H1 (cell line): ENCODE measurements around the gene WWP2. TPM values are rescaled to one million over a fixed set of nuclear protein-coding genes. Genes with fewer than 3 reads are reported as not detected.

Source experiments
- CTCF ChIA-PET: fragments of 300-600 bp; sonication (Branson Sonifier 250); formaldehyde crosslinking; loops from one replicate; lab custom pipeline; 2021; ENCODE audit not compliant: partially characterized antibody; lab: Charles Lee
- POLR2A ChIA-PET: fragments of 300-600 bp; sonication (Branson Sonifier 250); formaldehyde crosslinking; loops from one replicate; lab custom pipeline; 2021; ENCODE audit warnings: inconsistent platforms; ENCODE audit not compliant: partially characterized antibody; lab: Charles Lee
- DNase-seq, 2 experiments: peaks; one replicate each; pipeline versions ENCODE4 v3.0.0 to v3.0.0-alpha.2; 2010 to 2022; ENCODE audit warnings: low spot score in 2 of 2, low read depth in 1 of 2, mixed read lengths in 1 of 2
- FAIRE-seq: peaks from 2 replicates; lab custom pipeline; 2011; peaks lifted over from hg19 to GRCh38; lab: Jason Lieb, UNC
- H2AFZ ChIP-seq: 2 replicates; pipeline ENCODE4 v1.8.1; 2012; ENCODE audit warnings: low read length, inconsistent platforms
- H2AK5ac ChIP-seq: 2 replicates; pipeline ENCODE4 v1.6.1; 2013; ENCODE audit warnings: low read depth, low read length
- H2BK120ac ChIP-seq: replicated peaks from 2 replicates; pipeline ENCODE3; 2013; ENCODE audit warnings: low read depth, low read length, inconsistent platforms
- H2BK12ac ChIP-seq: 2 replicates; pipeline ENCODE4 v1.6.1; 2013; ENCODE audit warnings: low read depth, low read length
- H2BK15ac ChIP-seq: 2 replicates; pipeline ENCODE4 v1.6.1; 2013; ENCODE audit warnings: low read length
- H2BK20ac ChIP-seq: 2 replicates; pipeline ENCODE4 v1.6.1; 2013; ENCODE audit warnings: low read length
- H2BK5ac ChIP-seq: 2 replicates; pipeline ENCODE4 v1.6.1; 2013; ENCODE audit warnings: low read depth, low read length
- H3K14ac ChIP-seq: 2 replicates; pipeline ENCODE4 v1.6.1; 2013; ENCODE audit warnings: inconsistent platforms; ENCODE audit not compliant: insufficient read length
- H3K18ac ChIP-seq: 2 replicates; pipeline ENCODE4 v1.6.1; 2013; ENCODE audit warnings: low read length; ENCODE audit errors: extremely low read depth
- H3K23ac ChIP-seq: 2 replicates; pipeline ENCODE4 v1.6.1; 2013; ENCODE audit warnings: inconsistent platforms; ENCODE audit not compliant: insufficient read length
- H3K23me2 ChIP-seq: 2 replicates; pipeline ENCODE4 v1.6.1; 2013; ENCODE audit warnings: low read depth, low read length
- H3K27ac ChIP-seq: 2 replicates; pipeline ENCODE4 v1.6.1; 2011; ENCODE audit warnings: low read depth, low read length, inconsistent platforms
- H3K27me3 ChIP-seq, 4 experiments: replicated peaks in 1 of 4; 1 replicate in 1 of 4; 2 replicates in 3 of 4; pipeline versions ENCODE4 v1.6.1 to v1.8.1; 2011 to 2013; ENCODE audit warnings: low read length in 3 of 4, mild to moderate bottlenecking in 3 of 4, inconsistent platforms in 2 of 4, mixed read lengths in 2 of 4, moderate library complexity in 1 of 4; ENCODE audit not compliant: control insufficient read depth in 3 of 4, insufficient read depth in 3 of 4; ENCODE audit errors: extremely low read depth in 1 of 4
- H3K36me3 ChIP-seq, 4 experiments: 2 replicates each; pipeline versions ENCODE4 v1.6.1 to v1.8.1; 2011 to 2013; ENCODE audit warnings: mild to moderate bottlenecking in 4 of 4, low read length in 3 of 4, moderate library complexity in 2 of 4, control low read depth in 1 of 4, inconsistent platforms in 1 of 4; ENCODE audit not compliant: insufficient read depth in 4 of 4, control insufficient read depth in 2 of 4
- H3K4ac ChIP-seq: replicated peaks from 2 replicates; pipeline ENCODE3; 2013; ENCODE audit warnings: low read length, low read depth, mixed read lengths, inconsistent platforms; ENCODE audit not compliant: insufficient read length
- H3K4me1 ChIP-seq, 4 experiments: replicated peaks in 1 of 4; 1 replicate in 1 of 4; 2 replicates in 3 of 4; pipeline versions ENCODE4 v1.6.1 to v1.8.1; 2011 to 2013; ENCODE audit warnings: low read length in 3 of 4, inconsistent platforms in 2 of 4, mixed read lengths in 1 of 4; ENCODE audit not compliant: insufficient read depth in 4 of 4, control insufficient read depth in 3 of 4
- H3K4me2 ChIP-seq, 2 experiments: 2 replicates each; pipeline versions ENCODE4 v1.6.1 to v1.8.1; 2011 to 2013; ENCODE audit warnings: low read depth in 2 of 2, low read length in 2 of 2, control low read depth in 1 of 2, inconsistent platforms in 1 of 2, mild to moderate bottlenecking in 1 of 2; ENCODE audit not compliant: insufficient read depth in 1 of 2
- H3K4me3 ChIP-seq, 4 experiments: fragments of 200-600, 300-600 bp in 1 of 4; sonication (generic), shearing (Covaris generic), sonication (Bioruptor Twin) in 1 of 4; 2 replicates each; pipeline versions ENCODE4 v1.5.1 to v1.8.1; 2011 to 2016; ENCODE audit warnings: low read length in 4 of 4, low read depth in 3 of 4, control low read depth in 2 of 4, inconsistent platforms in 2 of 4, mild to moderate bottlenecking in 2 of 4, mixed read lengths in 1 of 4, moderate library complexity in 1 of 4; ENCODE audit not compliant: insufficient read depth in 2 of 4; ENCODE audit errors: extremely low read depth in 1 of 4
- H3K56ac ChIP-seq: replicated peaks from 2 replicates; pipeline ENCODE3; 2013; ENCODE audit warnings: low read depth, mild to moderate bottlenecking, mixed read lengths, low read length, inconsistent platforms; ENCODE audit not compliant: insufficient read length
- H3K79me1 ChIP-seq: 2 replicates; pipeline ENCODE4 v1.6.1; 2013; ENCODE audit warnings: low read depth, low read length, control low read depth
- H3K79me2 ChIP-seq, 2 experiments: 2 replicates each; pipeline versions ENCODE4 v1.6.1 to v1.8.1; 2012 to 2013; ENCODE audit warnings: low read length in 2 of 2, mild to moderate bottlenecking in 2 of 2, inconsistent platforms in 1 of 2; ENCODE audit not compliant: insufficient read depth in 2 of 2, control insufficient read depth in 1 of 2
- H3K9ac ChIP-seq, 4 experiments: replicated peaks in 1 of 4; 1 replicate in 1 of 4; 2 replicates in 3 of 4; pipeline versions ENCODE4 v1.6.1 to v1.8.1; 2011 to 2013; ENCODE audit warnings: low read depth in 3 of 4, low read length in 3 of 4, control low read depth in 2 of 4, mild to moderate bottlenecking in 2 of 4, moderate library complexity in 2 of 4, inconsistent platforms in 1 of 4; ENCODE audit errors: extremely low read depth in 1 of 4
- H3K9me3 ChIP-seq, 2 experiments: 2 replicates each; pipeline versions ENCODE4 v1.6.1 to v1.8.1; 2012 to 2013; ENCODE audit warnings: mild to moderate bottlenecking in 2 of 2, moderate library complexity in 2 of 2, control low read depth in 1 of 2, inconsistent platforms in 1 of 2, low read depth in 1 of 2, low read length in 1 of 2, mixed read lengths in 1 of 2; ENCODE audit not compliant: insufficient read depth in 2 of 2
- H4K20me1 ChIP-seq, 2 experiments: replicated peaks in 1 of 2; 2 replicates each; pipeline versions ENCODE3 to v1.8.1; 2011 to 2013; ENCODE audit warnings: inconsistent platforms in 2 of 2, low read length in 2 of 2, mild to moderate bottlenecking in 1 of 2; ENCODE audit not compliant: insufficient read depth in 2 of 2, control insufficient read depth in 1 of 2
- H4K5ac ChIP-seq: 2 replicates; pipeline ENCODE4 v1.6.1; 2013; ENCODE audit warnings: low read length, low read depth, mixed read lengths, inconsistent platforms; ENCODE audit not compliant: insufficient read length
- H4K8ac ChIP-seq: 2 replicates; pipeline ENCODE4 v1.8.0; 2013; ENCODE audit warnings: mild to moderate bottlenecking, moderate library complexity, low read length, inconsistent platforms; ENCODE audit not compliant: insufficient read depth; ENCODE audit errors: extremely low read depth
- H4K91ac ChIP-seq: replicated peaks from 2 replicates; pipeline ENCODE3; 2013; ENCODE audit warnings: low read length, mixed read lengths, inconsistent platforms; ENCODE audit not compliant: insufficient read length
- CTCF ChIP-seq, 3 experiments: IDR thresholded peaks; 1 replicate in 2 of 3; 2 replicates in 1 of 3; pipeline versions ENCODE4 v1.5.1 to v1.6.1; 2011; ENCODE audit warnings: low read length in 3 of 3, mild to moderate bottlenecking in 3 of 3, inconsistent platforms in 2 of 3, low read depth in 1 of 3, moderate library complexity in 1 of 3; ENCODE audit not compliant: insufficient read depth in 1 of 3; ENCODE audit errors: control extremely low read depth in 1 of 3
- EZH2 ChIP-seq: fragments of 200-600 bp; sonication (generic); IDR thresholded peaks from 2 replicates; pipeline ENCODE4 v1.7.1; 2012; ENCODE audit warnings: low read depth, mild to moderate bottlenecking, moderate library complexity, low read length, inconsistent platforms; ENCODE audit not compliant: severe bottlenecking
- HDAC2 ChIP-seq, 2 experiments: fragments of 300-600 bp in 1 of 2; sonication (generic) in 1 of 2; IDR thresholded peaks; 2 replicates each; pipeline ENCODE4 v1.6.1; 2011 to 2012; ENCODE audit warnings: low read depth in 2 of 2, low read length in 2 of 2, mild to moderate bottlenecking in 2 of 2, moderate library complexity in 2 of 2, borderline replicate concordance in 1 of 2, inconsistent platforms in 1 of 2
- NANOG ChIP-seq: IDR thresholded peaks from 2 replicates; pipeline ENCODE4 v1.6.1; 2011; ENCODE audit warnings: low read length, low read depth, mild to moderate bottlenecking, inconsistent platforms; ENCODE audit not compliant: insufficient read depth, poor library complexity, severe bottlenecking
- PHF8 ChIP-seq: fragments of 200-600 bp; sonication (generic); conservative IDR thresholded peaks from 2 replicates; pipeline ENCODE4 v1.7.1; 2012; ENCODE audit warnings: low read depth, mild to moderate bottlenecking, inconsistent platforms, low read length, moderate library complexity
- SIRT6 ChIP-seq: IDR thresholded peaks from one replicate; pipeline ENCODE4 v1.7.1; 2012; ENCODE audit warnings: low read length, inconsistent platforms
- SP1 ChIP-seq: IDR thresholded peaks from 2 replicates; pipeline ENCODE4 v1.6.1; 2011; ENCODE audit warnings: low read depth, low read length
- TAF7 ChIP-seq: optimal IDR thresholded peaks from 2 replicates; pipeline ENCODE3; 2011; ENCODE audit warnings: low read depth, mild to moderate bottlenecking, inconsistent platforms, low read length, moderate library complexity, borderline replicate concordance
- YY1 ChIP-seq: IDR thresholded peaks from 2 replicates; pipeline ENCODE4 v1.6.1; 2011; ENCODE audit warnings: low read depth, mild to moderate bottlenecking, low read length
- WGBS, 2 experiments: shearing (Covaris generic) in 1 of 2; methylation state at CpG; one replicate each; pipeline versions ENCODE4 v1.1.6 to v1.1.7; 2013 to 2015; ENCODE audit warnings: low lambda C conversion rate in 2 of 2, mixed read lengths in 2 of 2, inconsistent platforms in 1 of 2, low coverage in 1 of 2, missing lambda C conversion rate in 1 of 2; ENCODE audit not compliant: insufficient replicate concordance in 2 of 2, insufficient coverage in 1 of 2, insufficient read length in 1 of 2; ENCODE audit errors: extremely low coverage in 1 of 2, missing lambda C conversion rate in 1 of 2; 5-methylcytosine and 5-hydroxymethylcytosine counted together
- polyA plus RNA-seq, 7 experiments: library from polyadenylated mRNA; depleted of rRNA in 3 of 7; stranded (reverse) in 5 of 7; unstranded in 2 of 7; fragments of >200 nt in 5 of 7; fragments of 200-250 nt in 2 of 7; gene quantifications; 1 replicate in 5 of 7; 2 replicates in 1 of 7; 4 replicates in 1 of 7; pipeline versions ENCODE4 v1.2.1 to v1.2.3, GENCODE V29; 2011 to 2013; ENCODE audit warnings: missing spikeins in 2 of 7, mixed read lengths in 2 of 7
- total RNA-seq: library from RNA; stranded (reverse); fragmentation: NEBNext Ultra II Directional; extraction: Animal tissue kit (Norgen Biotek cat#: 25700); gene quantifications from 2 replicates; pipeline ENCODE4 v1.2.1, GENCODE V29; 2021
- TF ChIP-seq, protein P1 (sequence below): IDR thresholded peaks from 2 replicates; pipeline ENCODE4 v1.6.1; 2011; ENCODE audit warnings: low read depth, mild to moderate bottlenecking, low read length; ENCODE audit not compliant: insufficient read depth

Gene WWP2
- total and polyA plus RNA-seq, 2 of the 8 experiments (the other 6 are each of a cell fraction or from before 2014, with no cell fraction given): 14.1 to 42.2 TPM

DNA sequence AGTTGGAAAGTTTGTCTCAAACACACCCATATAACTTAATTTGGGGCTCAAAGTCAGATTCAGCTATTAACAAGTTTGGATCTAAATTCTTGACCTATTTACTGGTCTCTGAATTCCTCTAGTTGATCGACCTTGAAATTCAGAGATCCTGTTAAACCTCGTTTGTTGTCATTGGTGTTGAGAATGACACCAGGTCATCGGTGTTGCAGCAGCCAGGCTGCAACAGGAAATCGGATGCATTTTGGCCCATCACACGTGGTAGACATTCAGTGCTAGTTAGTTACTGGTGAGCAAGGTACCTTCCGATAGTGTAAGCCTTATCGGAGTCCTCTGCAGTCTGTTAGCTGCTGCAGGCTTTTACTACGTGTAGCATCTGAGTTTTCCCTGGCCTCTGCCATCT, 82.3 kb downstream of the WWP2 start:
- no peak for FAIRE-seq
- no peak overlapping the region for H4K8ac ChIP-seq
- TF ChIP-seq NANOG (no peak), HDAC2 (IDR thresholded peaks at IDR 0.05; ENCODE audit: borderline replicate concordance in 1 of 2, low read depth in 2 of 2, low read length in 2 of 2) (no peak), SIRT6 (no peak), YY1 (no peak), CTCF (IDR thresholded peaks at IDR 0.05; ENCODE audit: control extremely low read depth in 1 of 3, insufficient read depth in 1 of 3, low read depth in 1 of 3, low read length in 3 of 3) (no peak), TAF7 (no peak), PHF8 (no peak), EZH2 (no peak), SP1 (no peak)
- TF ChIP-seq, protein P1, sequence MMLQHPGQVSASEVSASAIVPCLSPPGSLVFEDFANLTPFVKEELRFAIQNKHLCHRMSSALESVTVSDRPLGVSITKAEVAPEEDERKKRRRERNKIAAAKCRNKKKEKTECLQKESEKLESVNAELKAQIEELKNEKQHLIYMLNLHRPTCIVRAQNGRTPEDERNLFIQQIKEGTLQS: no peak

More for the DNA sequence above, 82.3 kb downstream of the WWP2 start:
- Histone ChIP-seq H3K4me1 (no peaks in the 10 kb centered on the region; a peak in 1 of 7 replicates), H3K79me2 (no peaks in the 10 kb centered on the region), H3K4me3 (no peak overlapping the region), H2BK15ac (no peak overlapping the region), H3K79me1 (no peaks in the 10 kb centered on the region), H2BK20ac (no peak overlapping the region), H3K14ac (no peak overlapping the region), H3K56ac (no peak overlapping the region), H3K23ac (no peak overlapping the region), H3K4ac (no peak overlapping the region), H4K91ac (no peak overlapping the region), H2BK120ac (no peak overlapping the region), H4K5ac (no peak overlapping the region), H3K36me3 (peaks cover 0 to 3% (median 1%) of the 10 kb centered on the region in 4 experiments; a peak in 3 of 8 replicates), H3K18ac (no peak overlapping the region), H3K27ac (no peak overlapping the region), H2AK5ac (no peak overlapping the region), H3K23me2 (no peaks in the 10 kb centered on the region), H3K27me3 (no peaks in the 10 kb centered on the region), H4K20me1 (no peaks in the 10 kb centered on the region), H2BK12ac (no peak overlapping the region), H2BK5ac (no peak overlapping the region), H2AFZ (no peak overlapping the region), H3K4me2 (no peak overlapping the region), H3K9ac (no peak overlapping the region), H3K9me3 (0 out of 4 replicates have a peak, but pooled peaks cover 0 to 2% of the 10 kb centered on the region in 2 experiments)
- POLR2A ChIA-PET: interaction anchor here (0.5 to 1.2 kb wide), 2 partner anchors 10 to 50 kb away, joined by 3 to 6 read pairs; no protein-coding TSS in a partner anchor
- no peak for DNase-seq
- CTCF ChIA-PET: interaction anchor here (0.8 to 1.4 kb wide), 3 partner anchors 15 to 86 kb away, joined by 3 read pairs; no protein-coding TSS in a partner anchor
- 89% methylated on average over 8 of the region's 8 CpGs; no CpG with 5 or more reads in 1 of the 2 experiments for WGBS, 2 experiments
